A673 (cell line): ENCODE results near the gene ASB6.

Experiments used
- EZH2 ChIP-seq: fragments of 200-600 bp; sonication (generic); IDR thresholded peaks from 2 replicates; pipeline ENCODE4 v1.6.1; 2017; ENCODE audit warnings: borderline replicate concordance, low read depth, mild to moderate bottlenecking, mixed read lengths, antibody characterized with exemption, low read length; ENCODE audit not compliant: poor library complexity, severe bottlenecking
- TF ChIP-seq, protein P1 (sequence below): fragments of 300-800, 200-600 bp; sonication (generic); conservative IDR thresholded peaks from 2 replicates; pipeline ENCODE4 v1.5.1; 2017; ENCODE audit warnings: low read depth, mild to moderate bottlenecking, antibody characterized with exemption, low read length, moderate library complexity, mixed read lengths

DNA sequence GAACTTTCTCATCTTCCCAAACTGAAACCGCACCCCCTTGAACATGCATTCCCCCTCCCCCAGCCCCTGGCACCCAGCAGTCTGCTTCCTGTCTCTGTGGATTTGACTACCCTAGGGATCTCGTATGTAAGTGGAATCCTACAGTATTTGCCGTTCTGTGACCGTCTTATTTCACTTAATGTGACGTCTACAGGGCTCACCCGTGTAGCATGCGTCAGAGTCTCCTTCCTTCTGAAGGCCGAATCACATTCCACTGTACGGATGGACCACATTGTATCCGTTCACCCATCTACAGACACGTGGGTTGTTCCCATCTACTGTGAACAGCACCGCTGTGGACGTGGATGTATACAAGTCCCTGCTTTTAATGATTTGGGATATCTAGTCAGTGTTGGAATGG is 28.0 kb upstream of the ASB6 start:
- no peak for TF ChIP-seq EZH2
- TF ChIP-seq, protein P1, sequence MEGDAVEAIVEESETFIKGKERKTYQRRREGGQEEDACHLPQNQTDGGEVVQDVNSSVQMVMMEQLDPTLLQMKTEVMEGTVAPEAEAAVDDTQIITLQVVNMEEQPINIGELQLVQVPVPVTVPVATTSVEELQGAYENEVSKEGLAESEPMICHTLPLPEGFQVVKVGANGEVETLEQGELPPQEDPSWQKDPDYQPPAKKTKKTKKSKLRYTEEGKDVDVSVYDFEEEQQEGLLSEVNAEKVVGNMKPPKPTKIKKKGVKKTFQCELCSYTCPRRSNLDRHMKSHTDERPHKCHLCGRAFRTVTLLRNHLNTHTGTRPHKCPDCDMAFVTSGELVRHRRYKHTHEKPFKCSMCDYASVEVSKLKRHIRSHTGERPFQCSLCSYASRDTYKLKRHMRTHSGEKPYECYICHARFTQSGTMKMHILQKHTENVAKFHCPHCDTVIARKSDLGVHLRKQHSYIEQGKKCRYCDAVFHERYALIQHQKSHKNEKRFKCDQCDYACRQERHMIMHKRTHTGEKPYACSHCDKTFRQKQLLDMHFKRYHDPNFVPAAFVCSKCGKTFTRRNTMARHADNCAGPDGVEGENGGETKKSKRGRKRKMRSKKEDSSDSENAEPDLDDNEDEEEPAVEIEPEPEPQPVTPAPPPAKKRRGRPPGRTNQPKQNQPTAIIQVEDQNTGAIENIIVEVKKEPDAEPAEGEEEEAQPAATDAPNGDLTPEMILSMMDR, result no peak
